Suppressor macrophage treated with lipopolysaccharide for 4 hours (primary cell): ENCODE measurements around the gene KCMF1.

ENCODE experiments used
- DNase-seq: peaks from one replicate; pipeline ENCODE4 v3.0.0-alpha.2; 2020

Gene KCMF1

GRCh38 chr2:85088921-85089320 is 118.0 kb downstream of the KCMF1 start:
- DNase-seq = no peak

GRCh38 chr2:85089585-85089984 is 118.6 kb downstream of the KCMF1 start:
- no peak for DNase-seq

- DNase-seq = no peak
Observed at GRCh38 chr2:85091838-85092237, 120.9 kb downstream of the KCMF1 start.

- DNase-seq = peak; percentile 16
Observed at GRCh38 chr2:85095094-85095493, 124.1 kb downstream of the KCMF1 start.

GRCh38 chr2:85096616-85097015 is 125.7 kb downstream of the KCMF1 start:
- no peak for DNase-seq

- DNase-seq = no peak
Observed at GRCh38 chr2:85104228-85104627, 133.3 kb downstream of the KCMF1 start.

- no peak for DNase-seq
Observed at GRCh38 chr2:85106489-85107180, 135.7 kb downstream of the KCMF1 start.
